NCI-H524 treated with DMSO at 0.1 percent for 48 hours (cell line): ENCODE data around the gene ANKRD10.

Experiments used
- DNase-seq: peaks from one replicate; lab custom pipeline; 2025; lab: John Stamatoyannopoulos, UW

ANKRD10 gene

GRCh38 chr13:110944968-110945927, 30.4 kb upstream of the ANKRD10 start:
- DNase-seq = no peak

GRCh38 chr13:110944121-110944967, 29.5 kb upstream of the ANKRD10 start:
- DNase-seq = no peak

GRCh38 chr13:110942248-110942981, 27.5 kb upstream of the ANKRD10 start:
- no peak for DNase-seq

GRCh38 chr13:110938662-110939421, 24.0 kb upstream of the ANKRD10 start:
- no peak for DNase-seq

GRCh38 chr13:110937511-110938285, 22.8 kb upstream of the ANKRD10 start:
- no peak for DNase-seq

GRCh38 chr13:110936519-110936918, 21.6 kb upstream of the ANKRD10 start:
- DNase-seq = no peak

- DNase-seq = no peak
Observed at GRCh38 chr13:110932588-110932987, 17.7 kb upstream of the ANKRD10 start.

- no peak for DNase-seq
Observed at GRCh38 chr13:110929104-110929777, 14.4 kb upstream of the ANKRD10 start.

GRCh38 chr13:110925023-110925612, 10.2 kb upstream of the ANKRD10 start:
- DNase-seq = no peak

GRCh38 chr13:110924639-110924934, 9.7 kb upstream of the ANKRD10 start:
- DNase-seq = no peak

- DNase-seq = no peak
Observed at GRCh38 chr13:110923777-110924638, 9.1 kb upstream of the ANKRD10 start.

- DNase-seq = no peak
Observed at GRCh38 chr13:110923086-110923485, 8.2 kb upstream of the ANKRD10 start.

GRCh38 chr13:110922506-110922905, 7.6 kb upstream of the ANKRD10 start:
- DNase-seq = no peak

- no peak for DNase-seq
Observed at GRCh38 chr13:110921695-110922094, 6.8 kb upstream of the ANKRD10 start.

GRCh38 chr13:110921209-110921608, 6.3 kb upstream of the ANKRD10 start:
- DNase-seq = no peak

GRCh38 chr13:110920038-110920437, 5.2 kb upstream of the ANKRD10 start:
- no peak for DNase-seq

- no peak for DNase-seq
Observed at GRCh38 chr13:110916301-110917142, 1.7 kb upstream of the ANKRD10 start.

GRCh38 chr13:110915874-110916206, 971 bp upstream of the ANKRD10 start:
- no peak for DNase-seq
